ENCODE results near the gene TMEM86B. TPM values are rescaled to one million over a fixed set of nuclear protein-coding genes. Genes with fewer than 3 reads are reported as not detected.

TMEM86B gene
- total RNA-seq, 4 donors from 2014 or later, result 1.6 to 5.8 (median 2.9) TPM

DNA sequence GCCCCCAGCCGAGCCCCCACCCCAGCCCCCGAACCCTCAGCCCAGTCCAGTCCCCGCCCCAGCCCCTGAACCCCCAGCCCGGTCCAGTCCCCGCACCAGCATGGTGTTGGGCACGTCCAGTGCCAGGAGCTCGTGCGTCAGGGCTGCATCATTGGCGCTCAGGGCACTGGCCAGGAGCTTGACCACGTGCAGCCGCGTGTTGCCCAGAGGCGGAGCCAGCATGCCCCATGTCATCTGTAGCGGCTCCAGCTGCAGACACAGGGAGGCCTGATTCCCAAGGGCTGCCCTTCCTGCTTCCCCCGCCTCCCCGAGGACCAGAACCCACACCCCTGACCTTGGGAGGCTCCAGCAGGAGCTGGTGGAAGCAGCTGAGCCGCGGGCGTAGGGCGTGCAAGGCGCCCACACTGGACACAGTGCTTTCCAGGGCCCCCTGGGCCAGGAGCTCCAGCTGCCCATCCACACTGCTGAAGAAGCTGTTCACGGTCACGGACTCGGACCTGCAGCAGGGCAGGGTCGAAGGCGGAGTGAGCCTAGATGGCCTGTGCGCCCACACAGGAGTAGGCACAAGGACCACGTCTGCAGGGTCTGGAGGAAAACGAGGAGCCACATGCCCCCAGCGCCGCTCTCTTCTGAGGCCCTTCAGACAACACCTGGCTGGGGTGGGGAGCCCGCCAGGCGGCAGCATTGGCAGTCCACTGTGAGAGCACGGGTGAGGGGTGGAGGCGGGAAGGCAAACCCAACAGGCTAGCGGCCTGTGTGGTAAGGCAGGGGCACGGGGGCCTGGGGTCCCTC lies 12.8 kb upstream of the TMEM86B start:
- no peaks in the 10 kb centered on the region for H3K27me3 ChIP-seq
- intact Hi-C loops (cut with DNase I), result no loop called here
- 95 to 96% methylated on average over 19 to 20 of the region's 37 CpGs for WGBS, 2 donors
- H3K36me3 ChIP-seq, result peaks cover 90 to 92% of the 10 kb centered on the region in 2 donors
- H3K4me1 ChIP-seq, result no peaks in the 10 kb centered on the region
- DNase-seq, result no peak
- TF ChIP-seq, protein P1, sequence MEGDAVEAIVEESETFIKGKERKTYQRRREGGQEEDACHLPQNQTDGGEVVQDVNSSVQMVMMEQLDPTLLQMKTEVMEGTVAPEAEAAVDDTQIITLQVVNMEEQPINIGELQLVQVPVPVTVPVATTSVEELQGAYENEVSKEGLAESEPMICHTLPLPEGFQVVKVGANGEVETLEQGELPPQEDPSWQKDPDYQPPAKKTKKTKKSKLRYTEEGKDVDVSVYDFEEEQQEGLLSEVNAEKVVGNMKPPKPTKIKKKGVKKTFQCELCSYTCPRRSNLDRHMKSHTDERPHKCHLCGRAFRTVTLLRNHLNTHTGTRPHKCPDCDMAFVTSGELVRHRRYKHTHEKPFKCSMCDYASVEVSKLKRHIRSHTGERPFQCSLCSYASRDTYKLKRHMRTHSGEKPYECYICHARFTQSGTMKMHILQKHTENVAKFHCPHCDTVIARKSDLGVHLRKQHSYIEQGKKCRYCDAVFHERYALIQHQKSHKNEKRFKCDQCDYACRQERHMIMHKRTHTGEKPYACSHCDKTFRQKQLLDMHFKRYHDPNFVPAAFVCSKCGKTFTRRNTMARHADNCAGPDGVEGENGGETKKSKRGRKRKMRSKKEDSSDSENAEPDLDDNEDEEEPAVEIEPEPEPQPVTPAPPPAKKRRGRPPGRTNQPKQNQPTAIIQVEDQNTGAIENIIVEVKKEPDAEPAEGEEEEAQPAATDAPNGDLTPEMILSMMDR (IDR thresholded peaks at IDR 0.05), result no peak
- TF ChIP-seq POLR2A (IDR thresholded peaks at IDR 0.05), result no peak
- H3K27ac ChIP-seq, result no peak overlapping the region
- H3K4me3 ChIP-seq (replicated peaks in 1 of 3), result no peak overlapping the region
- H3K9me3 ChIP-seq, result no peaks in the 10 kb centered on the region

DNA sequence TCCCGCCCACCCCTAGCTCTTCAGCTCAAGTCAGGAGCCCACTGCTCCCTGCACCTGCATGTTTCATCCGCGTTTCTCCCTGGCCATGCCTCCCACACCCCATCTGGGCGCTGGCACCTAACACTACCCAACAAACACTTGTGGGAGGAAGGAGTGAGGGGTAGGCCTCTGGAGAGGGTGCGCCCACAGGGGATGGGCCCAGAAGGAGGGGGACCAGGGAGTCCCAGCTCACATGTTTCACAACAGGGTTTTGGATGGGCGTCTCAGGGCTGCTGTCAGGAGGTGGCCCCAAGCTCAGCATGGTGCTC lies 12.1 kb upstream of the TMEM86B start:
- Histone ChIP-seq H3K36me3 (peaks cover 91 to 92% of the 10 kb centered on the region in 2 donors), H3K4me1 (no peaks in the 10 kb centered on the region), H3K27ac (no peak overlapping the region), H3K27me3 (no peaks in the 10 kb centered on the region), H3K9me3 (no peaks in the 10 kb centered on the region), H3K4me3 (replicated peaks in 1 of 3) (no peak overlapping the region)
- TF ChIP-seq, protein P1 (IDR thresholded peaks at IDR 0.05), result no peak
- no peak for TF ChIP-seq POLR2A (IDR thresholded peaks at IDR 0.05)
- 91 to 95% methylated on average over 6 of the region's 6 CpGs for WGBS, 2 donors
- intact Hi-C loops (cut with DNase I), result no loop called here
- no peak for DNase-seq

DNA sequence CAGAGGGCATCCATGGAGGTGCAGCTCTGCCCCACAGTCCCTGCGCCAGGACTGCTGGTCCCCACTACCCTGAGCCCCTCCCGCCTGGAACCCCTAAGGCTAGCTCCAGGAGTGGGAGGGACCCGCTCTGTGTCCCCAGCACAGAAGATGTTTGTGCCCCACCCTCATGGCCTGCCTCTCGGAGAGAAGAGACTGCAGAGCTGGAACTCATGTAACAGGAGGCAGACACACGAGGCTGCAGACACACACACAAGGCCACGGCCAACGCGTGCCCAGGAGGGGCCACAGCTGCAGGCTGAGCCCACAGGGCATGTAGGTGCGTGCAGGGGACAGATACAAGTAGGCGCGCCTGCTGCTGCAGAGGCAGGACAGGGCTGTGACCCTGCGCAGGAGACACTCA lies 10.4 kb upstream of the TMEM86B start:
- TF ChIP-seq, protein P1 (IDR thresholded peaks at IDR 0.05), result no peak
- TF ChIP-seq POLR2A (IDR thresholded peaks at IDR 0.05), result no peak
- no peak for DNase-seq

DNA sequence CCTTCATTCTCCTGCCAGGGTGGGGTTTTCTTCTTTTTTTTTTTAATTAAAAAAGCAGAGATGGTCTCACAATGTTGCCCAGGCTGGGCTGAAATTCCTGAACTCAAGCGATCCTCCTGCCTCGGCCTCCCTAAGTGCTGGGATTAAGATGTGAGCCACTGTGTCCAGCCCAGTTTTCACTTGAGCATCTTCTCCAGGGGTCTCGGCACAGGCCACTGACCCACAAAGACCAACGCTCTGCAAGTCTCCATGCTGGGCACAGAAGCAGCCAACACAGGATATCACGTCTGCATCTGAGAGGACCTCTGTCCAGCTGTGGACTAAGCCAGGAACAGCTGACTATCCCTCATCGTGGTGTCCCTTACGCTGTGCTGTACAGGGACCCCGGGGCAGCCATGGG lies 9.5 kb upstream of the TMEM86B start:
- Histone ChIP-seq H3K36me3 (peaks cover 70 to 80% of the 10 kb centered on the region in 2 donors), H3K4me3 (replicated peaks in 1 of 3) (no peak overlapping the region), H3K27ac (no peak overlapping the region), H3K4me1 (no peaks in the 10 kb centered on the region), H3K27me3 (no peaks in the 10 kb centered on the region), H3K9me3 (no peaks in the 10 kb centered on the region)
- TF ChIP-seq, protein P1 (IDR thresholded peaks at IDR 0.05), result no peak
- no peak for TF ChIP-seq POLR2A (IDR thresholded peaks at IDR 0.05)
- 92 to 97% methylated on average over 5 to 7 of the region's 8 CpGs for WGBS, 2 donors
- intact Hi-C loops (cut with DNase I), result no loop called here
- DNase-seq, result no peak

More for the DNA sequence above, 10.4 kb upstream of the TMEM86B start:
- Histone ChIP-seq H3K27me3 (no peaks in the 10 kb centered on the region), H3K4me3 (replicated peaks in 1 of 3) (no peak overlapping the region), H3K36me3 (peaks cover 75 to 86% of the 10 kb centered on the region in 2 donors), H3K27ac (no peak overlapping the region), H3K4me1 (no peaks in the 10 kb centered on the region), H3K9me3 (no peaks in the 10 kb centered on the region)
- intact Hi-C loops (cut with DNase I), result no loop called here
- WGBS, 2 donors, result 94% methylated on average over 9 to 11 of the region's 12 CpGs

DNA sequence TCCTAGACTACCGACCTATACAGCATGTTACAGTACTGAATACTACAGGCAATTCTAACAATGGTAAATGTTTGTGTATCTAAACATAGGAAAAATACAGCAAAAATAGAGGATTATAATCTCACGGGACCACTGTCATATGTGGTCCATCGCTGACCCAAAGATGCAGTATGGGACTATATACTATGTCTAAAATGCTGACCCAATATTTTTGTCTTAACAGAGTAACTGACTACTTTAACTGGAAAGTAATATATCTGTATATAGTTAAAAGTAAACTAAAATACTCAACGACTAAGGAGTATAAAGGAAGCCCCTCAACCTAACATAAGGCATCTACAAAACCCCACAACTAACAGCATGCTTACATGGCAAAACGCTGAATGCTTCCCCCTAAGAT lies 4.4 kb upstream of the TMEM86B start:
- Histone ChIP-seq H3K9me3 (no peaks in the 10 kb centered on the region), H3K4me1 (peaks cover 17 to 35% of the 10 kb centered on the region in 2 donors), H3K36me3 (peaks cover 42 to 57% of the 10 kb centered on the region in 2 donors), H3K4me3 (replicated peaks in 1 of 3) (no peak overlapping the region), H3K27me3 (no peaks in the 10 kb centered on the region), H3K27ac (peak overlapping the region in 1 of 3 donors; percentile 49)
- intact Hi-C loops (cut with DNase I), result no loop called here
- 80 to 82% methylated on average over 5 of the region's 5 CpGs for WGBS, 2 donors
- no peak for TF ChIP-seq POLR2A (IDR thresholded peaks at IDR 0.05)
- TF ChIP-seq, protein P1 (IDR thresholded peaks at IDR 0.05), result no peak
- no peak for DNase-seq

Data from thyroid gland (tissue), 4 donors.